AG09309 (cell line): Measurements from ENCODE around the gene SNTN.

Experiments
- DNase-seq: peaks from one replicate; pipeline ENCODE4 v3.0.0-alpha.2; 2010; ENCODE audit warnings: low read depth
- H3K4me3 ChIP-seq: 2 replicates; pipeline ENCODE4 v1.5.1; 2011; ENCODE audit warnings: mild to moderate bottlenecking, low read depth, low read length, moderate library complexity; ENCODE audit not compliant: control insufficient read depth
- CTCF ChIP-seq: IDR thresholded peaks from 2 replicates; pipeline ENCODE4 v1.5.1; 2011; ENCODE audit warnings: mild to moderate bottlenecking, low read depth, low read length, inconsistent platforms; ENCODE audit not compliant: insufficient read depth, control insufficient read depth; ENCODE audit errors: missing control alignments

Gene SNTN

GRCh38 chr3:63685340-63685739 is 32.9 kb downstream of the SNTN start:
- DNase-seq = no peak
- TF ChIP-seq CTCF = no peak
- H3K4me3 ChIP-seq = no peak overlapping the region

GRCh38 chr3:63687278-63688225 is 35.1 kb downstream of the SNTN start:
- TF ChIP-seq CTCF = no peak
- DNase-seq = no peak
- no peak overlapping the region for H3K4me3 ChIP-seq

- DNase-seq = no peak
- H3K4me3 ChIP-seq = no peak overlapping the region
- no peak for TF ChIP-seq CTCF
Measured at GRCh38 chr3:63689285-63689684, 36.8 kb downstream of the SNTN start.

DNA sequence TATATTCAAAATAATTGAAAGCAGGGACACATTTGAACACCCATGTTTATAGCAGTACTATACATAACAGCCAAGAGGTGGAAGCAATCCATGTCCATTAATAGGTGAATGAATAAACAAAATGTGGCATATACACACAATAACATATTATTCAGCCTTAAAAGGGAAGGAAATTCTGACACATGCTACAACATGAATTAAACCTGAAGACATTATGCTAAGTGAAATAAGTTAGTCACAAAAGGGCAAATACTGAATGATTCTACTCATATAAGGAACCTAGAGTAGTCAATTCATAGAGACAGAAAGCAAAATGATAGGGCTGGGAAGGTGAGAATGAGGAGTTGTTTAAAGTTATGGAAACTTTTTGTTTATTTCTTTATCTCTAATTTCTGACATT is 40.9 kb downstream of the SNTN start:
- no peak for DNase-seq
- no peak for TF ChIP-seq CTCF

GRCh38 chr3:63705092-63705645 is 52.7 kb downstream of the SNTN start:
- TF ChIP-seq CTCF = no peak
- no peak overlapping the region for H3K4me3 ChIP-seq
- no peak for DNase-seq

More for the DNA sequence above, 40.9 kb downstream of the SNTN start:
- no peak overlapping the region for H3K4me3 ChIP-seq

- DNase-seq = no peak
- H3K4me3 ChIP-seq = no peak overlapping the region
- TF ChIP-seq CTCF = no peak
Measured at GRCh38 chr3:63706321-63707085, 54.0 kb downstream of the SNTN start.
